GM12891 (cell line): ENCODE results near the gene FNDC10.

Experiments
- PAX5 ChIP-seq: IDR thresholded peaks from 2 replicates; pipeline ENCODE4 v1.6.1; 2011; ENCODE audit warnings: low read length, moderate library complexity, mild to moderate bottlenecking; ENCODE audit not compliant: insufficient read depth, severe bottlenecking
- POLR2A ChIP-seq: IDR thresholded peaks from 2 replicates; pipeline ENCODE4 v1.6.1; 2011; ENCODE audit warnings: low read depth, low read length, control low read depth
- POLR2AphosphoS5 ChIP-seq: IDR thresholded peaks from 2 replicates; pipeline ENCODE4 v1.6.1; 2011; ENCODE audit warnings: low read depth, low read length, control low read depth
- SPI1 ChIP-seq: IDR thresholded peaks from 2 replicates; pipeline ENCODE4 v1.6.1; 2011; ENCODE audit warnings: low read depth, low read length, control low read depth
- TAF1 ChIP-seq: IDR thresholded peaks from 2 replicates; pipeline ENCODE4 v1.6.1; 2011; ENCODE audit warnings: low read depth, low read length, control low read depth

GRCh38 chr1:1602968-1603506 is 3.1 kb upstream of the FNDC10 start:
- TF ChIP-seq POLR2A (no peak), TAF1 (no peak), POLR2AphosphoS5 (no peak), PAX5 (no peak), SPI1 (no peak)
